ENCODE results near the gene ZNF488. TPM values are rescaled to one million over a fixed set of nuclear protein-coding genes. Genes with fewer than 3 reads are reported as not detected.

Gene ZNF488
- total RNA-seq, 1 donor: 0.18 TPM

GRCh38 chr10:47319784-47320183 lies 64.3 kb downstream of the ZNF488 start:
- no peak for DNase-seq (ENCODE audit: low read depth)
- H3K4me3 ChIP-seq (ENCODE audit: low read depth, low read length): no peak overlapping the region
- TF ChIP-seq, protein P1, sequence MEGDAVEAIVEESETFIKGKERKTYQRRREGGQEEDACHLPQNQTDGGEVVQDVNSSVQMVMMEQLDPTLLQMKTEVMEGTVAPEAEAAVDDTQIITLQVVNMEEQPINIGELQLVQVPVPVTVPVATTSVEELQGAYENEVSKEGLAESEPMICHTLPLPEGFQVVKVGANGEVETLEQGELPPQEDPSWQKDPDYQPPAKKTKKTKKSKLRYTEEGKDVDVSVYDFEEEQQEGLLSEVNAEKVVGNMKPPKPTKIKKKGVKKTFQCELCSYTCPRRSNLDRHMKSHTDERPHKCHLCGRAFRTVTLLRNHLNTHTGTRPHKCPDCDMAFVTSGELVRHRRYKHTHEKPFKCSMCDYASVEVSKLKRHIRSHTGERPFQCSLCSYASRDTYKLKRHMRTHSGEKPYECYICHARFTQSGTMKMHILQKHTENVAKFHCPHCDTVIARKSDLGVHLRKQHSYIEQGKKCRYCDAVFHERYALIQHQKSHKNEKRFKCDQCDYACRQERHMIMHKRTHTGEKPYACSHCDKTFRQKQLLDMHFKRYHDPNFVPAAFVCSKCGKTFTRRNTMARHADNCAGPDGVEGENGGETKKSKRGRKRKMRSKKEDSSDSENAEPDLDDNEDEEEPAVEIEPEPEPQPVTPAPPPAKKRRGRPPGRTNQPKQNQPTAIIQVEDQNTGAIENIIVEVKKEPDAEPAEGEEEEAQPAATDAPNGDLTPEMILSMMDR (IDR thresholded peaks at IDR 0.05; ENCODE audit: insufficient read depth, low read length): no peak

DNA sequence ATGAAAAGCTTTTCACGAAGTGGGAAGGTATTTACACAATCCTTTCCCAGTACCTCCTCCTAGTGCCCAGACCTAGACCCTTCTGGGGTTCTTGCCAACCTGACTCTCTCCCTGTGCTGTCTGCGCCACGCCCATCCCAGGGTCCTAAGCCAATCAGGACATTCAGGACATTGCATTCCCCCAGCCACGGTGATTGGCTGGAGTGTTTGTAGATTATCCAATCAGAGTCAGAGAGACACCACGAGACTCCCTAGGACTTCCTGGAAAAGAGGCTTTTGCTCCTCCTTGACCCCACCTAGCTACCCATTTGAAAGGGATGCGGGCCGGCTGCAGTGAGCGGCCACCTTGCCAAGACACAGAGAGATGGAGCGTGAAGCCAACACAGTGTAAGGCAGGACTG lies 65.4 kb downstream of the ZNF488 start:
- TF ChIP-seq, protein P1 (IDR thresholded peaks at IDR 0.05; ENCODE audit: insufficient read depth, low read length): no peak
- no peak overlapping the region for H3K4me3 ChIP-seq (ENCODE audit: low read depth, low read length)
- no peak for DNase-seq (ENCODE audit: low read depth)

- no peak overlapping the region for H3K4me3 ChIP-seq (ENCODE audit: low read depth, low read length)
- no peak for DNase-seq (ENCODE audit: low read depth)
- TF ChIP-seq, protein P1 (IDR thresholded peaks at IDR 0.05; ENCODE audit: insufficient read depth, low read length): no peak
Observed at GRCh38 chr10:47317251-47317650, 66.8 kb downstream of the ZNF488 start.

- no peak for DNase-seq (ENCODE audit: low read depth)
- TF ChIP-seq, protein P1 (IDR thresholded peaks at IDR 0.05; ENCODE audit: insufficient read depth, low read length): no peak
- no peak overlapping the region for H3K4me3 ChIP-seq (ENCODE audit: low read depth, low read length)
Observed at GRCh38 chr10:47316131-47316530, 68.0 kb downstream of the ZNF488 start.

Other genes starting within 250 kb of the ZNF488 start
- gene GDF10, start 84.1 kb downstream of the ZNF488 start, total RNA-seq (ENCODE audit: low replicate concordance): 11.1 TPM in 1 of 2 replicates, not detected in the other
- not detected in 2 replicates for gene GDF2, start 61.8 kb downstream of the ZNF488 start, total RNA-seq (ENCODE audit: low replicate concordance)
- not detected in 2 replicates for gene RBP3, start 35.9 kb downstream of the ZNF488 start, total RNA-seq (ENCODE audit: low replicate concordance)
- 0.18 and 1.5 TPM in 2 replicates for gene ANXA8, start 99.8 kb upstream of the ZNF488 start, total RNA-seq (ENCODE audit: low replicate concordance)
- gene FAM25G, start 107.4 kb upstream of the ZNF488 start, total RNA-seq (ENCODE audit: low replicate concordance): not detected in 2 replicates
- gene AGAP9, start 139.3 kb upstream of the ZNF488 start, total RNA-seq (ENCODE audit: low replicate concordance): 4.2 and 7.0 TPM in 2 replicates